DOHH2 (cell line): Measurements from ENCODE around the gene NUP93.

ENCODE experiments used
- CTCF ChIP-seq: fragments of 200-600 bp; sonication (generic); IDR thresholded peaks from one replicate; pipeline ENCODE4 v1.5.1; 2014; ENCODE audit warnings: antibody characterized with exemption, mild to moderate bottlenecking, low read depth, low read length; ENCODE audit not compliant: poor library complexity, severe bottlenecking
- EZH2phosphoT487 ChIP-seq: fragments of 200-600 bp; sonication (generic); IDR thresholded peaks from 2 replicates; pipeline ENCODE4 v1.6.1; 2017; ENCODE audit warnings: borderline replicate concordance, mild to moderate bottlenecking, antibody characterized with exemption, low read length, moderate library complexity, mixed read lengths

- TF ChIP-seq CTCF, result peak; percentile 52
- no peak for TF ChIP-seq EZH2phosphoT487
Measured at GRCh38 chr16:56869513-56870275, 139.8 kb downstream of the NUP93 start.
